ENCODE data around the gene GOLT1A.

Gene GOLT1A

GRCh38 chr1:204216880-204217647 lies 3.3 kb upstream of the GOLT1A start:
- Histone ChIP-seq H3K9me3 (ENCODE audit: control insufficient read depth, insufficient read depth, low read length) (no peaks in the 10 kb centered on the region), H3K36me3 (ENCODE audit: control insufficient read depth, insufficient read depth, low read length) (no peaks in the 10 kb centered on the region), H3K9ac (ENCODE audit: low read depth, low read length) (no peak overlapping the region), H3K4me1 (ENCODE audit: control insufficient read depth, insufficient read depth, low read length) (peaks cover 5% of the 10 kb centered on the region; the same call in 1 of the 2 replicates), H3K27ac (ENCODE audit: low read depth, low read length) (no peak overlapping the region), H3K4me3 (ENCODE audit: low read depth, low read length) (no peak overlapping the region), H3K27me3 (ENCODE audit: control insufficient read depth, insufficient read depth, low read length) (no peaks in the 10 kb centered on the region)

- H3K36me3 ChIP-seq (ENCODE audit: control insufficient read depth, insufficient read depth, low read length), result no peaks in the 10 kb centered on the region
- no peaks in the 10 kb centered on the region for H3K9me3 ChIP-seq (ENCODE audit: control insufficient read depth, insufficient read depth, low read length)
- no peak overlapping the region for H3K9ac ChIP-seq (ENCODE audit: low read depth, low read length)
- H3K4me1 ChIP-seq (ENCODE audit: control insufficient read depth, insufficient read depth, low read length), result peaks cover under 1% of the 10 kb centered on the region; the same call in 1 of the 2 replicates
- H3K27ac ChIP-seq (ENCODE audit: low read depth, low read length), result no peak overlapping the region
- H3K27me3 ChIP-seq (ENCODE audit: control insufficient read depth, insufficient read depth, low read length), result no peaks in the 10 kb centered on the region
- no peak overlapping the region for H3K4me3 ChIP-seq (ENCODE audit: low read depth, low read length)
These were observed 2.4 kb upstream of the GOLT1A start for GRCh38 chr1:204216236-204216635.

- no peaks in the 10 kb centered on the region for H3K36me3 ChIP-seq (ENCODE audit: control insufficient read depth, insufficient read depth, low read length)
- no peaks in the 10 kb centered on the region for H3K4me1 ChIP-seq (ENCODE audit: control insufficient read depth, insufficient read depth, low read length)
These were observed 1.1 kb downstream of the GOLT1A start for GRCh38 chr1:204212715-204213114.

GRCh38 chr1:204211046-204211445 lies 2.7 kb downstream of the GOLT1A start:
- H3K27ac ChIP-seq (ENCODE audit: low read depth, low read length), result no peak overlapping the region
- no peak overlapping the region for H3K9ac ChIP-seq (ENCODE audit: low read depth, low read length)
- no peaks in the 10 kb centered on the region for H3K9me3 ChIP-seq (ENCODE audit: control insufficient read depth, insufficient read depth, low read length)
- H3K36me3 ChIP-seq (ENCODE audit: control insufficient read depth, insufficient read depth, low read length), result no peaks in the 10 kb centered on the region
- no peaks in the 10 kb centered on the region for H3K4me1 ChIP-seq (ENCODE audit: control insufficient read depth, insufficient read depth, low read length)
- no peak overlapping the region for H3K4me3 ChIP-seq (ENCODE audit: low read depth, low read length)
- H3K27me3 ChIP-seq (ENCODE audit: control insufficient read depth, insufficient read depth, low read length), result no peaks in the 10 kb centered on the region; the same call in 1 of the 2 replicates

More at GRCh38 chr1:204212715-204213114, 1.1 kb downstream of the GOLT1A start:
- H3K9me3 ChIP-seq (ENCODE audit: control insufficient read depth, insufficient read depth, low read length), result no peaks in the 10 kb centered on the region
- H3K27me3 ChIP-seq (ENCODE audit: control insufficient read depth, insufficient read depth, low read length), result no peaks in the 10 kb centered on the region
- H3K27ac ChIP-seq (ENCODE audit: low read depth, low read length), result no peak overlapping the region
- no peak overlapping the region for H3K9ac ChIP-seq (ENCODE audit: low read depth, low read length)
- H3K4me3 ChIP-seq (ENCODE audit: low read depth, low read length), result no peak overlapping the region

GRCh38 chr1:204207136-204207616 lies 6.6 kb downstream of the GOLT1A start:
- H3K36me3 ChIP-seq (ENCODE audit: control insufficient read depth, insufficient read depth, low read length), result no peaks in the 10 kb centered on the region
- H3K27ac ChIP-seq (ENCODE audit: low read depth, low read length), result no peak overlapping the region
- no peaks in the 10 kb centered on the region for H3K9me3 ChIP-seq (ENCODE audit: control insufficient read depth, insufficient read depth, low read length)
- H3K27me3 ChIP-seq (ENCODE audit: control insufficient read depth, insufficient read depth, low read length), result no peaks in the 10 kb centered on the region; the same call in 1 of the 2 replicates
- H3K4me3 ChIP-seq (ENCODE audit: low read depth, low read length), result no peak overlapping the region
- no peaks in the 10 kb centered on the region for H3K4me1 ChIP-seq (ENCODE audit: control insufficient read depth, insufficient read depth, low read length)
- H3K9ac ChIP-seq (ENCODE audit: low read depth, low read length), result no peak overlapping the region

- H3K27me3 ChIP-seq (ENCODE audit: control insufficient read depth, insufficient read depth, low read length), result no peaks in the 10 kb centered on the region; the same call in 1 of the 2 replicates
These were observed 7.7 kb downstream of the GOLT1A start for GRCh38 chr1:204206121-204206520.

GRCh38 chr1:204205486-204205885 lies 8.3 kb downstream of the GOLT1A start:
- H3K27me3 ChIP-seq (ENCODE audit: control insufficient read depth, insufficient read depth, low read length), result no peaks in the 10 kb centered on the region; the same call in 1 of the 2 replicates
- H3K4me3 ChIP-seq (ENCODE audit: low read depth, low read length), result no peak overlapping the region
- no peaks in the 10 kb centered on the region for H3K36me3 ChIP-seq (ENCODE audit: control insufficient read depth, insufficient read depth, low read length)
- no peak overlapping the region for H3K9ac ChIP-seq (ENCODE audit: low read depth, low read length)
- no peaks in the 10 kb centered on the region for H3K9me3 ChIP-seq (ENCODE audit: control insufficient read depth, insufficient read depth, low read length)
- no peak overlapping the region for H3K27ac ChIP-seq (ENCODE audit: low read depth, low read length)
- H3K4me1 ChIP-seq (ENCODE audit: control insufficient read depth, insufficient read depth, low read length), result no peaks in the 10 kb centered on the region

More at GRCh38 chr1:204206121-204206520, 7.7 kb downstream of the GOLT1A start:
- Histone ChIP-seq H3K4me3 (ENCODE audit: low read depth, low read length) (no peak overlapping the region), H3K9me3 (ENCODE audit: control insufficient read depth, insufficient read depth, low read length) (no peaks in the 10 kb centered on the region), H3K4me1 (ENCODE audit: control insufficient read depth, insufficient read depth, low read length) (no peaks in the 10 kb centered on the region), H3K9ac (ENCODE audit: low read depth, low read length) (no peak overlapping the region), H3K27ac (ENCODE audit: low read depth, low read length) (no peak overlapping the region), H3K36me3 (ENCODE audit: control insufficient read depth, insufficient read depth, low read length) (no peaks in the 10 kb centered on the region)

GRCh38 chr1:204204944-204205343 lies 8.8 kb downstream of the GOLT1A start:
- Histone ChIP-seq H3K27me3 (ENCODE audit: control insufficient read depth, insufficient read depth, low read length) (no peaks in the 10 kb centered on the region; the same call in 1 of the 2 replicates), H3K4me3 (ENCODE audit: low read depth, low read length) (no peak overlapping the region)

GRCh38 chr1:204203206-204203767 lies 10.5 kb downstream of the GOLT1A start:
- Histone ChIP-seq H3K4me3 (ENCODE audit: low read depth, low read length) (no peak overlapping the region), H3K9ac (ENCODE audit: low read depth, low read length) (no peak overlapping the region), H3K27me3 (ENCODE audit: control insufficient read depth, insufficient read depth, low read length) (no peaks in the 10 kb centered on the region; the same call in 1 of the 2 replicates), H3K36me3 (ENCODE audit: control insufficient read depth, insufficient read depth, low read length) (no peaks in the 10 kb centered on the region), H3K27ac (ENCODE audit: low read depth, low read length) (no peak overlapping the region), H3K9me3 (ENCODE audit: control insufficient read depth, insufficient read depth, low read length) (no peaks in the 10 kb centered on the region), H3K4me1 (ENCODE audit: control insufficient read depth, insufficient read depth, low read length) (no peaks in the 10 kb centered on the region)

More at GRCh38 chr1:204204944-204205343, 8.8 kb downstream of the GOLT1A start:
- Histone ChIP-seq H3K9me3 (ENCODE audit: control insufficient read depth, insufficient read depth, low read length) (no peaks in the 10 kb centered on the region), H3K36me3 (ENCODE audit: control insufficient read depth, insufficient read depth, low read length) (no peaks in the 10 kb centered on the region), H3K27ac (ENCODE audit: low read depth, low read length) (no peak overlapping the region), H3K4me1 (ENCODE audit: control insufficient read depth, insufficient read depth, low read length) (no peaks in the 10 kb centered on the region), H3K9ac (ENCODE audit: low read depth, low read length) (no peak overlapping the region)

GRCh38 chr1:204202481-204202880 lies 11.3 kb downstream of the GOLT1A start:
- Histone ChIP-seq H3K4me1 (ENCODE audit: control insufficient read depth, insufficient read depth, low read length) (no peaks in the 10 kb centered on the region), H3K9me3 (ENCODE audit: control insufficient read depth, insufficient read depth, low read length) (no peaks in the 10 kb centered on the region), H3K9ac (ENCODE audit: low read depth, low read length) (no peak overlapping the region), H3K27me3 (ENCODE audit: control insufficient read depth, insufficient read depth, low read length) (no peaks in the 10 kb centered on the region; the same call in 1 of the 2 replicates), H3K27ac (ENCODE audit: low read depth, low read length) (no peak overlapping the region), H3K36me3 (ENCODE audit: control insufficient read depth, insufficient read depth, low read length) (no peaks in the 10 kb centered on the region), H3K4me3 (ENCODE audit: low read depth, low read length) (no peak overlapping the region)
